ENCODE data around the gene LYRM9.
"Not testable (repeated sequence)": the region's sequence is repeated elsewhere in the genome, so short reads cannot be mapped to it uniquely, and the experiment has no call there.

Gene LYRM9

GRCh38 chr17:27905447-27906225 lies 12.5 kb upstream of the LYRM9 start:
- DNase-seq: no peak

- DNase-seq: no peak
Measured at GRCh38 chr17:27904534-27905446, 11.6 kb upstream of the LYRM9 start.

- DNase-seq: no peak
Measured at GRCh38 chr17:27904114-27904513, 10.9 kb upstream of the LYRM9 start.

- no peak for DNase-seq
Measured at GRCh38 chr17:27899525-27899924, 6.4 kb upstream of the LYRM9 start.

- no peak for DNase-seq
Measured at GRCh38 chr17:27898096-27898495, 4.9 kb upstream of the LYRM9 start.

- no peak for DNase-seq
Measured at GRCh38 chr17:27896701-27897100, 3.5 kb upstream of the LYRM9 start.

GRCh38 chr17:27895940-27896535 lies 2.9 kb upstream of the LYRM9 start:
- no peak for DNase-seq

- DNase-seq: no peak
Measured at GRCh38 chr17:27895123-27895895, 2.1 kb upstream of the LYRM9 start.

GRCh38 chr17:27893841-27894503 lies 807 bp upstream of the LYRM9 start:
- DNase-seq: no peak

GRCh38 chr17:27892542-27892865 lies 661 bp downstream of the LYRM9 start:
- DNase-seq: no peak

- no peak for DNase-seq
Measured at GRCh38 chr17:27891841-27892240, 1.3 kb downstream of the LYRM9 start.

- DNase-seq: no peak
Measured at GRCh38 chr17:27889711-27890251, 3.4 kb downstream of the LYRM9 start.

GRCh38 chr17:27888945-27889344 lies 4.2 kb downstream of the LYRM9 start:
- no peak for DNase-seq

- no peak for DNase-seq
Measured at GRCh38 chr17:27888067-27888466, 5.1 kb downstream of the LYRM9 start.

GRCh38 chr17:27886348-27886906 lies 6.7 kb downstream of the LYRM9 start:
- DNase-seq: not testable (repeated sequence)

- DNase-seq: no peak
Measured at GRCh38 chr17:27882162-27882840, 10.9 kb downstream of the LYRM9 start.

GRCh38 chr17:27879987-27880608 lies 13.1 kb downstream of the LYRM9 start:
- DNase-seq: peak; percentile 27

- DNase-seq: no peak
Measured at GRCh38 chr17:27878776-27879562, 14.2 kb downstream of the LYRM9 start.

- DNase-seq: no peak
Measured at GRCh38 chr17:27873746-27874145, 19.4 kb downstream of the LYRM9 start.

- DNase-seq: no peak
Measured at GRCh38 chr17:27873211-27873610, 20.0 kb downstream of the LYRM9 start.

Measured in NK-92 treated with Interleukin-12 subunit alpha and Interleukin-12 subunit beta, amount 100 ng/mL, for 24 hours (cell line).